K562 (cell line): ENCODE results near the gene MAN2B1. TPM values are rescaled to one million over a fixed set of nuclear protein-coding genes. Genes with fewer than 3 reads are reported as not detected.

ENCODE experiments used
- CC2D1A ChIP-seq: fragments of 450-650 bp; IDR thresholded peaks from 2 replicates; pipeline ENCODE4 v1.6.1; 2017; ENCODE audit warnings: mild to moderate bottlenecking
- CREB5 ChIP-seq: fragments of 250-450 bp; sonication (Bioruptor Pico); IDR thresholded peaks from 2 replicates; pipeline ENCODE4 v1.5.0; 2020; ENCODE audit warnings: mild to moderate bottlenecking
- ERF ChIP-seq: fragments of 450-650 bp; formaldehyde crosslinking; IDR thresholded peaks from 2 replicates; pipeline ENCODE4 v1.4.0; 2020; ENCODE audit warnings: mild to moderate bottlenecking, mixed read lengths
- FUS ChIP-seq: fragments of 200-400 bp; formaldehyde crosslinking; optimal IDR thresholded peaks from 2 replicates; pipeline ENCODE3; 2017; ENCODE audit warnings: low read depth, low read length
- GABPA ChIP-seq: fragments of 200-800 bp; sonication (Bioruptor generic); conservative IDR thresholded peaks from 2 replicates; pipeline ENCODE4 v1.6.1; 2016; ENCODE audit warnings: low read depth, missing genetic modification characterization, missing compliant biosample characterization
- GABPB1 ChIP-seq: sonication (generic); formaldehyde crosslinking; IDR thresholded peaks from 2 replicates; pipeline ENCODE4 v1.8.0; 2022; ENCODE audit warnings: mild to moderate bottlenecking, missing genetic modification reagents
- HNRNPK ChIP-seq: fragments of 200-400 bp; formaldehyde crosslinking; IDR thresholded peaks from one replicate; pipeline ENCODE4 v1.6.1; 2018; ENCODE audit warnings: mild to moderate bottlenecking, low read depth, low read length; ENCODE audit not compliant: poor library complexity, severe bottlenecking
- MAFF ChIP-seq: IDR thresholded peaks from 2 replicates; pipeline ENCODE4 v1.6.1; 2012; ENCODE audit warnings: low read length, improper control_type of control experiment
- MBD1 ChIP-seq: fragments of 250-450 bp; sonication (Bioruptor Pico); IDR thresholded peaks from 2 replicates; pipeline ENCODE4 v1.8.0; 2022; ENCODE audit warnings: inconsistent platforms
- PHB ChIP-seq: fragments of 250-450 bp; sonication (Bioruptor Pico); IDR thresholded peaks from 2 replicates; pipeline ENCODE4 v1.5.0; 2021
- PPARD ChIP-seq: fragments of 250-450 bp; sonication (Bioruptor Pico); IDR thresholded peaks from 2 replicates; pipeline ENCODE4 v1.8.0; 2022; ENCODE audit warnings: inconsistent platforms, mild to moderate bottlenecking, moderate library complexity
- RBFOX2 ChIP-seq: fragments of 200-400 bp; formaldehyde crosslinking; IDR thresholded peaks from 2 replicates; pipeline ENCODE4 v1.6.1; 2017; ENCODE audit warnings: low read depth, mild to moderate bottlenecking, low read length, moderate library complexity
- SAFB2 ChIP-seq: fragments of 200-400 bp; formaldehyde crosslinking; IDR thresholded peaks from 2 replicates; pipeline ENCODE4 v1.6.1; 2018; ENCODE audit warnings: borderline replicate concordance, low read length, low read depth, moderate library complexity; ENCODE audit not compliant: severe bottlenecking
- TRIM24 ChIP-seq, 2 experiments: fragments of 450-650 bp; IDR thresholded peaks; 2 replicates each; pipeline ENCODE4 v1.6.1; 2016
- TSHZ1 ChIP-seq: fragments of 250-450 bp; sonication (Bioruptor Pico); IDR thresholded peaks from 2 replicates; pipeline ENCODE4 v1.4.0; 2020; ENCODE audit warnings: mild to moderate bottlenecking, moderate library complexity
- ZC3H8 ChIP-seq: fragments of 450-650 bp; IDR thresholded peaks from 2 replicates; pipeline ENCODE4 v1.6.1; 2017
- ZNF140 ChIP-seq: fragments of 250-450 bp; sonication (Bioruptor Pico); IDR thresholded peaks from 2 replicates; pipeline ENCODE4 v1.8.0; 2021; ENCODE audit warnings: moderate library complexity, mild to moderate bottlenecking, inconsistent platforms
- ZNF384 ChIP-seq: IDR thresholded peaks from 2 replicates; pipeline ENCODE4 v1.6.1; 2012; ENCODE audit warnings: low read depth, low read length, improper control_type of control experiment
- ZNF395 ChIP-seq: fragments of 200-800 bp; sonication (Bioruptor generic); IDR thresholded peaks from 2 replicates; pipeline ENCODE4 v1.6.1; 2017; ENCODE audit warnings: missing genetic modification characterization, missing compliant biosample characterization
- ZNF644 ChIP-seq: fragments of 200-800 bp; sonication (Bioruptor generic); IDR thresholded peaks from 2 replicates; pipeline ENCODE4 v1.6.1; 2016; ENCODE audit warnings: low read depth, missing genetic modification characterization, missing compliant biosample characterization
- ZNF76 ChIP-seq: fragments of 250-450 bp; sonication (Bioruptor Pico); IDR thresholded peaks from 2 replicates; pipeline ENCODE4 v1.4.0; 2020; ENCODE audit warnings: mild to moderate bottlenecking, moderate library complexity, borderline replicate concordance
- polyA plus RNA-seq, 8 experiments: library from polyadenylated mRNA; depleted of rRNA in 4 of 8; stranded (reverse) in 5 of 8; unstranded in 3 of 8; fragments of >200 nt; fragmentation: Nextera tagmentation in 2 of 8; fragmentation: Illumina TruSeq in 1 of 8; extraction: Ambion mirVana in 2 of 8; extraction: Trizol in 1 of 8; gene quantifications; 2 replicates each; pipeline versions ENCODE4 v1.2.1 to v1.2.3, GENCODE V29; 2011 to 2014; ENCODE audit warnings: inconsistent platforms in 1 of 8, missing spikeins in 1 of 8
- total RNA-seq, 7 experiments: library from RNA; depleted of rRNA in 6 of 7; stranded (reverse); fragments of >200 nt in 6 of 7; fragmentation: Illumina TruSeq in 2 of 7; extraction: Trizol in 2 of 7; gene quantifications; 2 replicates each; pipeline versions ENCODE4 v1.2.1 to v1.2.3, GENCODE V29; 2011 to 2021; ENCODE audit warnings: low replicate concordance in 1 of 7

Gene MAN2B1
- total and polyA plus RNA-seq, 9 of the 15 experiments (the other 6 are each of a cell fraction or from before 2014, with no cell fraction given) = 0.59 to 33.8 (median 11.4) TPM

GRCh38 chr19:12610540-12611360, 55.8 kb downstream of the MAN2B1 start, which contains the start of the genes ZNF490 and ZNF791 (continued):
- TF ChIP-seq ZNF395 (CRISPR knock-in tag) (no peak), HNRNPK (no peak), MBD1 (no peak), FUS (no peak), RBFOX2 (peak; percentile 95), ZNF76 (CRISPR knock-in tag) (no peak), PHB (no peak), GABPA (tag) (peak; percentile 96), ERF (no peak), TSHZ1 (CRISPR knock-in tag) (no peak), CC2D1A (no peak), SAFB2 (no peak), MAFF (no peak), CREB5 (CRISPR knock-in tag) (no peak), ZNF384 (peak; percentile 38; the same call in 1 of the 2 replicates), ZNF644 (tag) (no peak), TRIM24 (IDR thresholded peaks at IDR 0.05) (peak in 1 of 2 experiments; percentile 99; a peak in 2 of 4 replicates), PPARD (no peak), ZC3H8 (no peak), GABPB1 (peak; percentile 98), ZNF140 (CRISPR knock-in tag) (no peak)
